B cell (primary cell): ENCODE results near the gene L2HGDH. TPM values are rescaled to one million over a fixed set of nuclear protein-coding genes. Genes with fewer than 3 reads are reported as not detected.

ENCODE experiments used
- ATAC-seq: fragments of 200-7000 bp; cut with Tn5 transposase; one replicate; pipeline ENCODE4 v1.10.0; 2021; ENCODE audit warnings: low read depth, mild to moderate bottlenecking, moderate number of reproducible peaks, moderate library complexity
- CTCF ChIA-PET: fragments of 350-600 bp; sonication (Branson Sonifier 250); formaldehyde crosslinking; loops from one replicate; lab custom pipeline; 2021; ENCODE audit warnings: antibody characterized with exemption, inconsistent platforms; lab: Charles Lee
- POLR2A ChIA-PET: fragments of 350-600 bp; sonication (Branson Sonifier 250); formaldehyde crosslinking; loops from one replicate; lab custom pipeline; 2021; ENCODE audit warnings: antibody characterized with exemption; lab: Charles Lee
- DNase-seq: peaks from one replicate; pipeline ENCODE4 v3.0.0; 2013
- H2AFZ ChIP-seq: 2 replicates; pipeline ENCODE4 v1.6.1; 2012; ENCODE audit warnings: mild to moderate bottlenecking, low read depth, low read length; ENCODE audit not compliant: insufficient read depth, poor library complexity, severe bottlenecking
- H3K27ac ChIP-seq, 2 donors: 1 replicate in 1 of 2; 2 replicates in 1 of 2; pipeline ENCODE4 v1.5.1; 2012 to 2013; ENCODE audit warnings: low read length in 2 of 2, mild to moderate bottlenecking in 2 of 2, moderate library complexity in 1 of 2
- H3K27me3 ChIP-seq, 4 experiments: fragments of 200-600 bp in 1 of 4; sonication (generic) in 1 of 4; replicated peaks in 1 of 4; 1 replicate in 2 of 4; 2 replicates in 2 of 4; pipeline versions ENCODE4 v1.6.1 to v1.7.0; 2013 to 2016; ENCODE audit warnings: low read length in 3 of 4, mild to moderate bottlenecking in 2 of 4, mixed read lengths in 1 of 4, moderate library complexity in 1 of 4; ENCODE audit not compliant: insufficient read depth in 4 of 4, control insufficient read depth in 3 of 4; ENCODE audit errors: control extremely low read depth in 1 of 4
- H3K36me3 ChIP-seq, 2 experiments: replicated peaks in 1 of 2; 1 replicate in 1 of 2; 2 replicates in 1 of 2; pipeline versions ENCODE4 v1.6.1 to v1.7.1; 2013; ENCODE audit warnings: low read length in 1 of 2; ENCODE audit not compliant: insufficient read depth in 2 of 2, control insufficient read depth in 1 of 2; ENCODE audit errors: control extremely low read depth in 1 of 2, extremely low read depth in 1 of 2
- H3K4me1 ChIP-seq, 2 donors: fragments of 200-600 bp in 1 of 2; sonication (generic) in 1 of 2; 1 replicate in 1 of 2; 2 replicates in 1 of 2; pipeline versions ENCODE4 v1.5.1 to v1.6.1; 2013 to 2017; ENCODE audit warnings: low read length in 2 of 2; ENCODE audit not compliant: control insufficient read depth in 2 of 2, insufficient read depth in 2 of 2
- H3K4me2 ChIP-seq: replicated peaks from 2 replicates; pipeline ENCODE3; 2012; ENCODE audit warnings: mild to moderate bottlenecking, low read depth, low read length; ENCODE audit not compliant: poor library complexity, severe bottlenecking
- H3K4me3 ChIP-seq, 5 experiments: fragments of 200-600 bp in 1 of 5; sonication (generic) in 1 of 5; 1 replicate in 3 of 5; 2 replicates in 2 of 5; pipeline versions ENCODE4 v1.5.1 to v1.7.0; 2011 to 2016; ENCODE audit warnings: low read length in 4 of 5, mild to moderate bottlenecking in 4 of 5, low read depth in 2 of 5, control low read depth in 1 of 5, moderate library complexity in 1 of 5; ENCODE audit not compliant: insufficient read depth in 1 of 5; ENCODE audit errors: control extremely low read depth in 1 of 5, extremely low read depth in 1 of 5
- H3K79me2 ChIP-seq: fragments of 200-600 bp; sonication (generic); one replicate; pipeline ENCODE4 v1.6.0; 2016; ENCODE audit warnings: low read length; ENCODE audit not compliant: control insufficient read depth, insufficient read depth
- H3K9ac ChIP-seq: fragments of 200-600 bp; sonication (generic); 2 replicates; pipeline ENCODE4 v1.6.1; 2017; ENCODE audit warnings: mild to moderate bottlenecking, low read length, moderate library complexity
- H3K9me3 ChIP-seq, 3 donors: one replicate each; pipeline versions ENCODE4 v1.6.1 to v1.7.1; 2013; ENCODE audit warnings: low read length in 2 of 3; ENCODE audit not compliant: control insufficient read depth in 2 of 3, insufficient read depth in 1 of 3; ENCODE audit errors: control extremely low read depth in 1 of 3
- H4K20me1 ChIP-seq: 2 replicates; pipeline ENCODE4 v1.6.0; 2012; ENCODE audit warnings: mild to moderate bottlenecking, low read length; ENCODE audit not compliant: insufficient read depth, control insufficient read depth, poor library complexity, severe bottlenecking
- H3K27ac Mint-ChIP-seq: one replicate; pipeline ENCODE4 v1.8.0; 2021; ENCODE audit warnings: mixed read lengths
- H3K27me3 Mint-ChIP-seq: one replicate; pipeline ENCODE4 v1.8.0; 2021; ENCODE audit warnings: mixed read lengths
- H3K4me1 Mint-ChIP-seq: one replicate; pipeline ENCODE4 v1.8.0; 2021; ENCODE audit warnings: mixed read lengths
- H3K4me3 Mint-ChIP-seq: one replicate; pipeline ENCODE4 v1.8.0; 2021; ENCODE audit warnings: mixed read lengths
- H3K9me3 Mint-ChIP-seq: one replicate; pipeline ENCODE4 v1.8.0; 2022; ENCODE audit warnings: mixed read lengths; ENCODE audit not compliant: insufficient read depth
- CTCF ChIP-seq: fragments of 200-600 bp; IDR thresholded peaks from one replicate; pipeline ENCODE4 v1.8.0; 2022; ENCODE audit warnings: antibody characterized with exemption, mild to moderate bottlenecking
- EZH2 ChIP-seq: IDR thresholded peaks from 2 replicates; pipeline ENCODE4 v1.6.1; 2012; ENCODE audit warnings: borderline replicate concordance, low read depth, mild to moderate bottlenecking, moderate library complexity, low read length; ENCODE audit not compliant: insufficient read depth, poor library complexity, severe bottlenecking
- WGBS: methylation state at CpG from one replicate; pipeline ENCODE4 v1.1.5; 2013; ENCODE audit warnings: missing lambda C conversion rate; ENCODE audit not compliant: insufficient coverage; 5-methylcytosine and 5-hydroxymethylcytosine counted together
- intact Hi-C: fragments of 100-400 bp; cut with micrococcal nuclease; formaldehyde crosslinking; loops from one replicate; pipeline ENCODE4 v1.10.0; 2022
- polyA minus RNA-seq: library from RNA; depleted of rRNA, polyadenylated mRNA; stranded (reverse); fragments of >200 nt; gene quantifications from 2 replicates; pipeline ENCODE4 v1.2.3, GENCODE V29; 2012
- polyA plus RNA-seq: library from polyadenylated mRNA; depleted of rRNA; stranded (reverse); fragments of >200 nt; gene quantifications from 2 replicates; pipeline ENCODE4 v1.2.3, GENCODE V29; 2012
- total RNA-seq, 2 donors: library from RNA; stranded (reverse); fragments of 120-200 nt in 1 of 2; gene quantifications; 1 replicate in 1 of 2; 2 replicates in 1 of 2; pipeline versions ENCODE4 v1.2.3 to v1.2.4, GENCODE V29; 2013 to 2022

L2HGDH gene
- 5.5 and 5.6 TPM in 2 replicates for total RNA-seq
- total RNA-seq (2013), result 2.6 TPM
- polyA plus RNA-seq, result 1.1 and 2.1 TPM in 2 replicates
- polyA minus RNA-seq, result 2.9 and 4.1 TPM in 2 replicates

GRCh38 chr14:50311972-50312733 lies at the start of gene L2HGDH, which contains the start of gene DMAC2L:
TSS of gene L2HGDH (minus strand) at chr14:50312229. CDS start at chr14:50312150, 79 bp downstream.
TSS of gene DMAC2L (plus strand) at chr14:50312324. CDS start at chr14:50321488, 9,164 bp downstream.
- Mint-ChIP-seq H3K27ac (peak within 1 kb of the TSS; percentile 98), H3K4me1 (peaks cover 36% of the 10 kb centered on the region), H3K4me3 (peak within 1 kb of the TSS; percentile 97), H3K27me3 (no peaks in the 10 kb centered on the region), H3K9me3 (no peaks in the 10 kb centered on the region)
- peaks cover 13 to 16% of the 10 kb centered on the region in 2 donors for H3K4me1 ChIP-seq
- H3K79me2 ChIP-seq, result peaks cover 62% of the 10 kb centered on the region
- H3K27ac ChIP-seq, result peak within 1 kb of the TSS; percentile 86
- H3K36me3 ChIP-seq, result no peaks in the 10 kb centered on the region
- POLR2A ChIA-PET, result interaction anchor here (0.6 to 1.8 kb wide), 8 partner anchors 30 to 460 kb away, joined by 3 to 8 read pairs (median 4); partner anchors contain the start of genes NEMF, SOS2 and VCPKMT
- CTCF ChIA-PET, result interaction anchor here (0.5 to 2.9 kb wide), 10 partner anchors 8 to 459 kb away, joined by 3 to 27 read pairs (median 4); partner anchors contain the start of genes MAP4K5 and NEMF
- peak within 1 kb of the TSS; percentile 76 for H3K9ac ChIP-seq
- no peaks in the 10 kb centered on the region for H3K27me3 ChIP-seq
- peak within 1 kb of the TSS; percentile 93 for H2AFZ ChIP-seq
- peak within 1 kb of the TSS; percentile 73 to 81 (median 79) for H3K4me3 ChIP-seq
- WGBS, result under 1% methylated on average over 79 of the region's 83 CpGs
- peak within 1 kb of the TSS; percentile 85 for H3K4me2 ChIP-seq
- DNase-seq (peak; percentile 95), ATAC-seq (peak; percentile 93)
- intact Hi-C loops, result loop anchor here (1.0 to 10.0 kb wide), 13 partner anchors 9 to 1675 kb away; partner anchors contain the start of genes KLHDC2, MAP4K5, MGAT2 and POLE2
- no peaks in the 10 kb centered on the region for H3K9me3 ChIP-seq
- peaks cover 2% of the 10 kb centered on the region for H4K20me1 ChIP-seq
- TF ChIP-seq EZH2 (no peak), CTCF (peak; percentile 42)
